Muscle of leg (tissue), 11 donors: ENCODE results near the gene RANBP3. TPM values are rescaled to one million over a fixed set of nuclear protein-coding genes. Genes with fewer than 3 reads are reported as not detected.
"Not testable (repeated sequence)": the region's sequence is repeated elsewhere in the genome, so short reads cannot be mapped to it uniquely, and the experiment has no call there.

Experiments used
- DNase-seq: peaks from one replicate; pipeline ENCODE4 v3.0.0; 2013
- H3K27ac ChIP-seq: one replicate; pipeline ENCODE4 v1.5.1; 2013; ENCODE audit warnings: mild to moderate bottlenecking, low read length, control low read depth
- H3K27me3 ChIP-seq: one replicate; pipeline ENCODE4 v1.6.1; 2013; ENCODE audit warnings: low read length; ENCODE audit not compliant: control insufficient read depth, insufficient read depth
- H3K36me3 ChIP-seq: one replicate; pipeline ENCODE4 v1.6.1; 2013; ENCODE audit warnings: low read length; ENCODE audit not compliant: control insufficient read depth, insufficient read depth
- H3K4me1 ChIP-seq: one replicate; pipeline ENCODE4 v1.6.1; 2013; ENCODE audit warnings: low read length; ENCODE audit not compliant: control insufficient read depth, insufficient read depth
- H3K4me3 ChIP-seq: one replicate; pipeline ENCODE4 v1.5.1; 2013; ENCODE audit warnings: low read length, control low read depth
- H3K9me3 ChIP-seq: replicated peaks from 2 replicates; pipeline ENCODE4 v1.6.1; 2013; ENCODE audit warnings: low read depth, low read length; ENCODE audit not compliant: control insufficient read depth
- WGBS: methylation state at CpG from one replicate; pipeline ENCODE4 v1.1.5; 2013; ENCODE audit warnings: missing lambda C conversion rate; ENCODE audit not compliant: insufficient coverage; 5-methylcytosine and 5-hydroxymethylcytosine counted together
- polyA plus RNA-seq, 8 donors: library from polyadenylated mRNA; unstranded; fragments of 120-200 nt; gene quantifications; one replicate each; pipeline versions ENCODE4 v1.2.1 to v1.2.3, GENCODE V29; 2013; ENCODE audit warnings: inconsistent platforms in 1 of 8, low replicate concordance in 1 of 8; ENCODE audit not compliant: insufficient read length in 8 of 8, insufficient read depth in 1 of 8
- total RNA-seq: library from RNA; stranded (reverse); fragments of 120-200 nt; gene quantifications from one replicate; pipeline ENCODE4 v1.2.4, GENCODE V29; 2013

RANBP3 gene
- total and polyA plus RNA-seq, 9 donors: 29.2 to 52.4 (median 43.6) TPM

DNA sequence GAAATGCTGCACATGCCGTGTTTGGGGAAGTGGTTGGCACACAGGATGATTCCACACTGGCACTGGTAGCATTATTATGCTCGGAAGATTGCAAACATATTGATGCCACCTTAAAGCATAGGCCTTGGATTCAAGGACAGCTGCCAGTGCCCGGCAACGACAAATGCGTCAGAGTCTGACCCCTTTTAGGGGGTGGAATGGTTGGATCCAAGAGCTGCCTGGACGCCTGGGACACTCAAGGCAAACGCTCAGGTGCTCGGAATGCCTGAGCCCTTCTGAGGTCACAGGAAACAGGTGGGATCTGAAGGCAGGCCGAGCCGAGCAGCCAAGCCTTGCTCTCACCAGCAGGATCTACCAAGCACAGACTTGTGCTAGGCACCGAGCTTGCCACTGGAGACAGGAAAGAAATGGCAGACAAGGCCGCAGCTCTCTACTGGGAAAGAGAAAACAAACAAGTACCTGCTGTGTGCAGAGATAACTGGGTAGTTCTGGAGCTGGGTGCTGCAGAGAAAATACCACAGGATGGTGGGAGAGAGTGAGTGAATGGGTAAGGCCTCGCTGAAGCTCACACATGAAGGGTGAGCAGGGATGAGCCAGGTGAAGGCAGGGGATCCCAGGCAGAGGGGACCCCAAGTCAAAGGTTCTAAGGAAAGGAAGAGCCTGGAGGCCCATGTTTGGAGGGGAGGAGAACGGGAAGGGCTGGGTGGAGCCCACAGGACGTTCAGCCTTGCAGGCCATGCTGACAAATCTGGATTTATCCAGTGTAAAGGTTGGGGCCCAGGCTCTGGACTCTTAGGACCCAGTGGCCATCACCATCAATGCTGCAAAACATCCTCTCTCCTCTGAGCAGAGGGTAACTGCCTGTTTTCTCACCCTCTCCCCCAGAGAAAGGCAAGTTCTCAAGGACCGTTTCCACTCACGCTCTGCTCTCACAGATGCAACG, 9.2 kb downstream of the RANBP3 start:
- peaks cover 34% of the 10 kb centered on the region for H3K36me3 ChIP-seq
- WGBS: 46% methylated on average over 17 of the region's 18 CpGs
- no peak overlapping the region for H3K4me3 ChIP-seq
- no peaks in the 10 kb centered on the region for H3K9me3 ChIP-seq
- peak overlapping the region; percentile 61 for H3K27ac ChIP-seq
- peaks cover 34% of the 10 kb centered on the region for H3K4me1 ChIP-seq
- peak; percentile 37 for DNase-seq
- H3K27me3 ChIP-seq: no peaks in the 10 kb centered on the region

- DNase-seq: peak; percentile 94
- Histone ChIP-seq H3K27me3 (no peaks in the 10 kb centered on the region), H3K27ac (peak overlapping the region; percentile 61), H3K9me3 (no peaks in the 10 kb centered on the region), H3K4me3 (no peak overlapping the region), H3K4me1 (peaks cover 37% of the 10 kb centered on the region), H3K36me3 (peaks cover 29% of the 10 kb centered on the region)
- WGBS: 16% methylated on average over 8 of the region's 10 CpGs
These were observed 9.9 kb downstream of the RANBP3 start for GRCh38 chr19:5967994-5968430.

DNA sequence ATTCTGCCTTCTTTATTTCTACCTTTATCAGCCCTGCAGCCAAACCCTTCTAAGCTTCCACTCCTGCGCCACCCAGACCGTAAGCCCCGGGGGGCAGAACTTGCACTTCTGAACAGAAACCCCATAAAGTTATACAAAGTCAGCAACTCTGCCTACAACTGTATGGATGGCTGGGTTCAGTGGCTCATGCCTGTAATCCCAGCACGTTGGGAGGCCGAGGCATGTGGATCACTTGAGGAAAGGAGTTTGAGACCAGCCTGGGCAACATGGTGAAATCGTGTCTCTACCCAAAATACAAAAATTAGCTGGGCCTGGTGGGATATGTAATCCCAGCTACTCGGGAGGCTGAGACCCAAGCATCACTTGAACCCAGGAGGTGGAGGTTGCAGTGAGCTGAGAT, 10.4 kb downstream of the RANBP3 start:
- Histone ChIP-seq H3K9me3 (no peaks in the 10 kb centered on the region), H3K4me3 (no peak overlapping the region), H3K27ac (no peak overlapping the region), H3K36me3 (peaks cover 25% of the 10 kb centered on the region), H3K4me1 (peaks cover 40% of the 10 kb centered on the region), H3K27me3 (no peaks in the 10 kb centered on the region)
- 77% methylated on average over 3 of the region's 7 CpGs for WGBS
- no peak for DNase-seq

GRCh38 chr19:5966941-5967340, 11.0 kb downstream of the RANBP3 start:
- DNase-seq: no peak
- Histone ChIP-seq H3K27ac (no peak overlapping the region), H3K4me1 (peaks cover 46% of the 10 kb centered on the region), H3K4me3 (no peak overlapping the region), H3K27me3 (no peaks in the 10 kb centered on the region), H3K36me3 (peaks cover 22% of the 10 kb centered on the region), H3K9me3 (no peaks in the 10 kb centered on the region)
- 80% methylated on average over 5 of the region's 9 CpGs for WGBS

GRCh38 chr19:5966215-5966614, 11.7 kb downstream of the RANBP3 start:
- DNase-seq: peak; percentile 25
- peaks cover 50% of the 10 kb centered on the region for H3K4me1 ChIP-seq
- H3K9me3 ChIP-seq: no peaks in the 10 kb centered on the region
- H3K4me3 ChIP-seq: no peak overlapping the region
- peak overlapping the region; percentile 45 for H3K27ac ChIP-seq
- H3K36me3 ChIP-seq: peaks cover 22% of the 10 kb centered on the region
- 72% methylated on average over 7 of the region's 8 CpGs for WGBS
- no peaks in the 10 kb centered on the region for H3K27me3 ChIP-seq

DNA sequence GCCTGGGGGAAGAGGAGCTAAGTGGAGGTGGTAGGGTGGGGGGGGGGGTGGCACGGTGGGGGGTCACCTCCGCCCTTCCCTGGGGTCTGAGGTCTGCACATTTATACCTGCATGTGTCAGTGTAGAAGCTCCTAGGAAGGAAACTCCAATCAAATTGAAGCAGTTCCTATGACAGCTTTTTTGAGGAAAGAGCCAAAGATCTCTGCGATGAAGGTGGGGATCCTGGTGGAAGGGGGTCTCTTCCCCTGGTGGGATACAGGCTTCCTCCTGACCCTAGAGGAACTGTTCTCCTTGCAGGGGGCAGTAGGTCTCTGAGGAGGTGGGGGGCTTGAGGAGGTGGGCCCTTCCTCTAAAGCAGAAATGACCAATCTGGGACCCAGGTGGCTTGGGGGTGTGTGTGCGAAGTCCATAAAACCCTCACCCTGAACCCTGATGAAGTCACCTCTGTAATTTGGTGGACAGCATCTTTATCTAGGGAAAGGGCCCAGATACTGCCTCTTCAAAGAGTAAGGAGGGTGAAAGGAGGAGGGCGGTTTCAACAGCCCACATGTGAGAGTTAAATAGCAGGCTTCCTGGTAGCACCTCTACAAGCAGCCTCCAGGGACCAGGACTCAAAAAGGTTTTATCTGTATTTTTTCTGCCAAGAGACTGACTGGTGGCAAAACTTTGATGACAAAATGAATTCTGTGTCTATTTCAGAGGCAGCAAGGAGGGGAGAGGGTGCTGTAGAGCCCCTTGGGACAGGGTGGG, 12.9 kb downstream of the RANBP3 start:
- WGBS: 70% methylated on average over 2 of the region's 5 CpGs
- H3K36me3 ChIP-seq: peaks cover 22% of the 10 kb centered on the region
- H3K27ac ChIP-seq: no peak overlapping the region
- H3K27me3 ChIP-seq: no peaks in the 10 kb centered on the region
- peaks cover 59% of the 10 kb centered on the region for H3K4me1 ChIP-seq
- H3K4me3 ChIP-seq: no peak overlapping the region
- DNase-seq: no peak
- no peaks in the 10 kb centered on the region for H3K9me3 ChIP-seq

- H3K4me1 ChIP-seq: peaks cover 58% of the 10 kb centered on the region
- no peak overlapping the region for H3K4me3 ChIP-seq
- no peak for DNase-seq
- no peaks in the 10 kb centered on the region for H3K9me3 ChIP-seq
- no peaks in the 10 kb centered on the region for H3K27me3 ChIP-seq
- no peak overlapping the region for H3K27ac ChIP-seq
- peaks cover 20% of the 10 kb centered on the region for H3K36me3 ChIP-seq
- WGBS: 89% methylated on average over 7 of the region's 7 CpGs
These were observed 14.1 kb downstream of the RANBP3 start for GRCh38 chr19:5963855-5964254.

- not testable (repeated sequence) for H3K9me3 ChIP-seq, H3K27ac ChIP-seq, H3K27me3 ChIP-seq, H3K4me3 ChIP-seq, DNase-seq
- peaks cover 20% of the 10 kb centered on the region for H3K36me3 ChIP-seq
- 77% methylated on average over 5 of the region's 6 CpGs for WGBS
- H3K4me1 ChIP-seq: peaks cover 52% of the 10 kb centered on the region
These were observed 14.7 kb downstream of the RANBP3 start for GRCh38 chr19:5963259-5963658.

GRCh38 chr19:5961969-5962945, 15.7 kb downstream of the RANBP3 start:
- Histone ChIP-seq H3K4me3 (no peak overlapping the region), H3K36me3 (peaks cover 23% of the 10 kb centered on the region), H3K27me3 (no peaks in the 10 kb centered on the region), H3K9me3 (no peaks in the 10 kb centered on the region), H3K27ac (peak overlapping the region; percentile 74), H3K4me1 (peaks cover 42% of the 10 kb centered on the region)
- 53% methylated on average over 18 of the region's 29 CpGs for WGBS
- DNase-seq: peak; percentile 58
